ENCODE measurements around the gene MBLAC1.

DNA sequence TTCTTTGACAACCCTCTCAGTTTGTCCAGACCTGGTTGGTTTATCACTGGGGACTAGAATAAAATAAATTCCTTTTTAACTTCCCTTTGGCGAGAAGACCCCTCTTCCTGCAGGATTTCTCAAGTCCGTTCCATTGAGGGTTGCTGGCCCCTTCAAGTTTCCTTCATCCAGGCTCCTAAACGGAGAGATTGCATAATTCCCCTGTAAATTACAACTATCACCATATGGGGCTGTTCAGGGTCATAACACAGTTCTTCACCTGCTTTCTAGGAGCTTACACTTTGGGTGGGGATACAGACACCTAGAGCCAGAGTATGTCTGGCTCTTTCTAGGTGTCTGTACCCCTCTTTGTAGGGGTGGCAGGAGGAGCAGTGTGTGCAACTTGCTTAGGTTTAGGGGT is 41.3 kb upstream of the MBLAC1 start:
- TF ChIP-seq, protein P1, sequence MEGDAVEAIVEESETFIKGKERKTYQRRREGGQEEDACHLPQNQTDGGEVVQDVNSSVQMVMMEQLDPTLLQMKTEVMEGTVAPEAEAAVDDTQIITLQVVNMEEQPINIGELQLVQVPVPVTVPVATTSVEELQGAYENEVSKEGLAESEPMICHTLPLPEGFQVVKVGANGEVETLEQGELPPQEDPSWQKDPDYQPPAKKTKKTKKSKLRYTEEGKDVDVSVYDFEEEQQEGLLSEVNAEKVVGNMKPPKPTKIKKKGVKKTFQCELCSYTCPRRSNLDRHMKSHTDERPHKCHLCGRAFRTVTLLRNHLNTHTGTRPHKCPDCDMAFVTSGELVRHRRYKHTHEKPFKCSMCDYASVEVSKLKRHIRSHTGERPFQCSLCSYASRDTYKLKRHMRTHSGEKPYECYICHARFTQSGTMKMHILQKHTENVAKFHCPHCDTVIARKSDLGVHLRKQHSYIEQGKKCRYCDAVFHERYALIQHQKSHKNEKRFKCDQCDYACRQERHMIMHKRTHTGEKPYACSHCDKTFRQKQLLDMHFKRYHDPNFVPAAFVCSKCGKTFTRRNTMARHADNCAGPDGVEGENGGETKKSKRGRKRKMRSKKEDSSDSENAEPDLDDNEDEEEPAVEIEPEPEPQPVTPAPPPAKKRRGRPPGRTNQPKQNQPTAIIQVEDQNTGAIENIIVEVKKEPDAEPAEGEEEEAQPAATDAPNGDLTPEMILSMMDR (IDR thresholded peaks at IDR 0.05) = no peak
- TF ChIP-seq POLR2AphosphoS5 (IDR thresholded peaks at IDR 0.05) = no peak
- TF ChIP-seq EP300 (IDR thresholded peaks at IDR 0.05; ENCODE audit: low read depth) = no peak
- no peak for TF ChIP-seq POLR2A (IDR thresholded peaks at IDR 0.05)
